C4-2B (cell line): ENCODE data around the gene GFM1.

Source experiments
- CTCF ChIP-seq: fragments of 450-650 bp; conservative IDR thresholded peaks from 2 replicates; pipeline ENCODE4 v1.5.1; 2017; ENCODE audit warnings: mild to moderate bottlenecking
- ZFX ChIP-seq: fragments of 450-650 bp; IDR thresholded peaks from 2 replicates; pipeline ENCODE4 v1.6.1; 2017

- no peak for TF ChIP-seq CTCF
- TF ChIP-seq ZFX: no peak
Measured at GRCh38 chr3:158713094-158713499, 68.8 kb downstream of the GFM1 start.
